T-helper 17 cell (primary cell): ENCODE results near the gene USP7. TPM values are rescaled to one million over a fixed set of nuclear protein-coding genes. Genes with fewer than 3 reads are reported as not detected.
"Not testable (repeated sequence)": the region's sequence is repeated elsewhere in the genome, so short reads cannot be mapped to it uniquely, and the experiment has no call there.

Experiments used
- ATAC-seq: fragments of 150-1000 bp; cut with Tn5 transposase; 2 replicates; pipeline ENCODE4 v1.10.0; 2021; ENCODE audit warnings: mild to moderate bottlenecking, moderate library complexity
- DNase-seq, 3 donors: peaks; one replicate each; pipeline versions ENCODE4 v3.0.0 to v3.0.0-alpha.2; 2020 to 2021
- H3K9me3 ChIP-seq: one replicate; pipeline ENCODE4 v1.7.0; 2013; ENCODE audit warnings: low read length, mild to moderate bottlenecking; ENCODE audit not compliant: control insufficient read depth, poor library complexity, severe bottlenecking
- H3K27ac Mint-ChIP-seq: one replicate; pipeline ENCODE4 v1.8.0; 2022; ENCODE audit warnings: mild to moderate bottlenecking, moderate library complexity, mixed read lengths
- H3K27me3 Mint-ChIP-seq: one replicate; pipeline ENCODE4 v1.8.0; 2022; ENCODE audit warnings: mixed read lengths
- H3K36me3 Mint-ChIP-seq: one replicate; pipeline ENCODE4 v1.8.0; 2022; ENCODE audit warnings: low read depth, mixed read lengths
- H3K4me1 Mint-ChIP-seq: one replicate; pipeline ENCODE4 v1.8.0; 2022; ENCODE audit warnings: mild to moderate bottlenecking, mixed read lengths
- H3K4me3 Mint-ChIP-seq: one replicate; pipeline ENCODE4 v1.8.0; 2022; ENCODE audit warnings: mild to moderate bottlenecking, moderate library complexity, mixed read lengths
- total RNA-seq, 4 donors: library from RNA in 2 of 4; stranded (reverse) in 2 of 4; gene quantifications; one replicate each; pipeline ENCODE4 v1.2.3 and lab custom pipeline; 2022 to 2026

The USP7 gene
- total RNA-seq, 2 donors from 2014 or later, result 259 to 282 TPM

DNA sequence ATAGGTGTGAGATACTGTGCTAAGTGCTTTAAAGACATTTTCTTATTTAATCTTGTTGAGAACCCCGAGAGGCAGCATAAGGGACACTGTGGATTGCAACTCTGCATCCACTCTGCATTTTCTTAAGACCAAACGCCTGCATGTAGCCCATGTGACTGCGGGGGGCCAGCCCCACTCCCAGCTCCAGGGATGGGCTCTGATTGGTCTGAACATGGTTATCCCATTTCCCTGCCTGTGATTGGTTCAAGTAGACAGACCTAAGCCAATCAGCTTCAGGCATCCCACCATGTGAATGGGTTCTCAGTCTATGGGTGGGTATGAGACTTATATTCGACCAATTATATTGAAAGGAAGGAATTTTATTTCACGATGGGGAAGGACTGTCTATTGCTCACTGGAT is 33.2 kb upstream of the USP7 start:
- no peaks in the 10 kb centered on the region for H3K27me3 Mint-ChIP-seq
- H3K27ac Mint-ChIP-seq, result no peak overlapping the region
- no peaks in the 10 kb centered on the region for H3K9me3 ChIP-seq
- H3K4me3 Mint-ChIP-seq, result no peak overlapping the region
- no peaks in the 10 kb centered on the region for H3K4me1 Mint-ChIP-seq
- H3K36me3 Mint-ChIP-seq, result no peaks in the 10 kb centered on the region
- ATAC-seq (no peak), DNase-seq (no peak)

DNA sequence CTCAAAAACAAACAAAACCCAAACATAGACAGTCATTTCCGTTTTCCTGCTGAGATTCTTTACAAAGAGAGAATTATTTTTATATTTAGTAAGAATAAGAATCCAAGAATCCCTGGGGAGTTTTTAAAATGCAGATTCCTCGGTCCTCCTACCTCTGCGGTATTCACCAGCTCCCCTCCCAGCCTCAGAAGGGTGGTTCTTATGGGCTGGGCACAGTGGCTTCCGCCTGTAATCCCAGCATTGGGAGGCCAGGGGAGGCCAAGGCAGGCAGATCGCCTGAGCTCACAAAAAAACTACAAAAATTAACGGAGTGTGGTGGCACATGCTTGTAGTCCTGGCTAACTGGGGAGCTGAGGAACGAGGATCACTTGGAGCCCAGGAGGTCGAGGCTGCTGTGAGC is 26.7 kb upstream of the USP7 start:
- no peak overlapping the region for H3K4me3 Mint-ChIP-seq
- ATAC-seq (no peak), DNase-seq (no peak)
- no peaks in the 10 kb centered on the region for H3K27me3 Mint-ChIP-seq
- no peaks in the 10 kb centered on the region for H3K9me3 ChIP-seq
- H3K36me3 Mint-ChIP-seq, result no peaks in the 10 kb centered on the region
- H3K4me1 Mint-ChIP-seq, result peaks cover 2% of the 10 kb centered on the region
- H3K27ac Mint-ChIP-seq, result no peak overlapping the region

DNA sequence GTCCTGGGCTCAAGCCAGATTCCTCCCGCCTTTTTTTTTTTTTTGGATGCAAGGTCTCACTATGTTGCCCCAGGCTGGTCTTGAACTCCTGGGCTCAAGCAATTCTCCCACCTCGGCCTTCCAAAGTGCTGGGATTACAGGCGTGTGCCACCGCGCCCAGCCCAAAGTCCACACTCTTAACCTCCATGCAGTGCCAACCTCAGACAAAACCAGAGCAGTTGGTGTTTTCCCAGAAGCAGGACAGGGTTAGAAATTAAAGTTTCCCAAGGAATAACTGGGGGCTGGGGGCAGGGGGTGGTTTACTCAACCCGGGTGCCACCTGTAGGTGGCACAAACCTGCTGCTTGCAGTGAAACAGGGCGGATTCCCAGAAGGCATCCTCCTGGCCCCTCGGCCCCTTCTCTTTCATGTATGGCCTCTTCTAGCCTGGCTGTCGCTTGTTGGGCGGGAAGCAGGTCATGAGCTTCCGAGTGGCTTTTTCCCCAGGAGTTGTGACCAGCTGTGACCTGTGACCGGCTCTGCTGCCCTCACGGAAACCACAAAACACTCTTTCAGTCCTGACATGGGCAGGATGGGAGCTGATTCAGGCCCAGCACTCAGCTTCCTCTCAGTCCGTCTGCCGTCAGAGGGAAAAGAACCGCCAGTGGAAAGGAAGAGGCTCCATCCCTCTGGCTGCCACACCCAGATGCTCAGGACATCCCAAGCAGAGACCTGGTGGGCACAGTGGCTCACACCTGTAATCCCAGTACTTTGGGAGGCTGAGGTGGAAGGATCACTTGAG is 25.6 kb upstream of the USP7 start:
- Mint-ChIP-seq H3K27ac (no peak overlapping the region), H3K27me3 (no peaks in the 10 kb centered on the region), H3K4me1 (peaks cover 2% of the 10 kb centered on the region), H3K4me3 (no peak overlapping the region), H3K36me3 (no peaks in the 10 kb centered on the region)
- no peaks in the 10 kb centered on the region for H3K9me3 ChIP-seq
- ATAC-seq (no peak), DNase-seq (no peak)

DNA sequence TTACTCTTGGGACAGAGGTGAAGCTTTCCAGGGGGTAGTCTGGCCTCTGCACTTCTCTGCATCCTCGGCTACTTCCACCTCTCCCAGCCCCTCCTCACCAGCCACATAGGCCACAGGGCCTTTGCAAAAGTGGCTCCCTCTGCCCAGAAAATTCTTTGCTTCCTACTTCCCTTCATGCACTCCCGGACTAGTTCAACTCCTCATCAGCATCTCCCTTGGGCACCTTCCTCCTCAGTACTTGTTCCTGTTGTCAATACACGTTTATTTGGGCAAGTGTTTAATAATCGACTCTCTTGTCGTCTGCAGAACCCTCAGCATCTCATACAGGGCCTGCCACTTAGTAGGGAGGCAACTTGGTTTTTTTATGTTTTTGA is 23.1 kb upstream of the USP7 start:
- DNase-seq (no peak), ATAC-seq (no peak)
- no peaks in the 10 kb centered on the region for H3K36me3 Mint-ChIP-seq
- no peak overlapping the region for H3K4me3 Mint-ChIP-seq
- no peaks in the 10 kb centered on the region for H3K27me3 Mint-ChIP-seq
- no peaks in the 10 kb centered on the region for H3K9me3 ChIP-seq
- no peak overlapping the region for H3K27ac Mint-ChIP-seq
- peaks cover 2% of the 10 kb centered on the region for H3K4me1 Mint-ChIP-seq

DNA sequence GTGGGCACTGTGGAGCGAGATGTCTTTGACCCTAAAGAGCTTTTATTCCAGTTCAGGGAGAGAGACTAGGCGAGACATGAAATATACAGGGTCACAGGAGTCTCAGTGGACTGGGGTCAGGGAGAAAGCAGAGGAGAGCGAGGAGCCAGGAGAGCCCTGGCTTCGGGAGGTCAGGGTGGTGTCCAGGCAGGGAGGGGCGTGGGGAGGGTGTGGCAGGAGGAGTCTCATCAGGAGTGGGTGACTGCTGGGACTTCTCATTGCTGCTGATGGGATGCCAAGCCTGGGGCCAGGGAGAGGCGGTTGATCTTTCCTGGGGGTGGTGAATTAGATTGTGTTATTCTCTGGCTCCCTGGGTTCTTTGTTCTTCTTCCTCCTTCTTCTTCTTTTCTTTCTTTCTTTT is 22.4 kb upstream of the USP7 start:
- no peak for ATAC-seq
- Mint-ChIP-seq H3K27me3 (no peaks in the 10 kb centered on the region), H3K27ac (no peak overlapping the region), H3K4me3 (no peak overlapping the region), H3K36me3 (no peaks in the 10 kb centered on the region), H3K4me1 (peaks cover 2% of the 10 kb centered on the region)
- DNase-seq, result no peak
- no peaks in the 10 kb centered on the region for H3K9me3 ChIP-seq

DNA sequence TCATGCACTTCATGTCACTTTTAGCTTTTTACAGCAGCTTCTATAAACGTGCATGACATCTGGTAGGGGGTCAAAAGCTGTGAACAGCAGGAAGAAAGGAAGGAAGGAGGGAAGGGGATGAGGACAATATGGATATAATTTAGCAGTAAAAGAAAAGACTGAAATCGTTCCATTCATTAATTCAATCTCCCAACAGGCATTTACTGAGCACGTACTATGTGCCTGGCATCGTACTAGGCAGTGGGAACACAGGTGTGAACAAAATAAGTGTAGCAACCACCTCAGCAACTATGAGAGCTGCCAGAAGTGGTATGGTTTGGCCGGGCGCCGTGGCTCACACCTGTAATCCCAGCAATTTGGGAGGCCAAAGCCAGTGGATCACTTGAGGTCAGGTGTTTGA is 19.1 kb upstream of the USP7 start:
- no peaks in the 10 kb centered on the region for H3K36me3 Mint-ChIP-seq
- H3K27ac Mint-ChIP-seq, result no peak overlapping the region
- no peaks in the 10 kb centered on the region for H3K9me3 ChIP-seq
- H3K4me1 Mint-ChIP-seq, result peaks cover 2% of the 10 kb centered on the region
- H3K4me3 Mint-ChIP-seq, result no peak overlapping the region
- no peaks in the 10 kb centered on the region for H3K27me3 Mint-ChIP-seq
- no peak for ATAC-seq
- no peak for DNase-seq

DNA sequence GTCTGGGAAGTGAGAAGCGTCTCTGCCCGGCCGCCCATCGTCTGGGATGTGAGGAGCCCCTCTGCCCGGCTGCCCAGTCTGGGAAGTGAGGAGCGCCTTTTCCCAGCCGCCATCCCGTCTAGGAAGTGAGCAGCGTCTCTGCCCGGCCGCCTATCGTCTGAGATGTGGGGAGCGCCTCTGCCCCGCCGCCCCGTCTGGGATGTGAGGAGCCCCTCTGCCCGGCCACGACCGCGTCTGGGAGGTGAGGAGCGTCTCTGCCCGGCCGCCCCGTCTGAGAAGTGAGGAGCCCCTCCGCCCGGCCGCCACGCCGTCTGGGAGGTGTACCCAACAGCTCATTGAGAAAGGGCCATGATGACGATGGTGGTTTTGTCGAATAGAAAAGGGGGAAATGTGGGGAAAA is 18.2 kb upstream of the USP7 start:
- not testable (repeated sequence) for H3K4me1 Mint-ChIP-seq, H3K9me3 ChIP-seq, ATAC-seq, H3K27me3 Mint-ChIP-seq, H3K4me3 Mint-ChIP-seq, H3K27ac Mint-ChIP-seq, DNase-seq, H3K36me3 Mint-ChIP-seq

DNA sequence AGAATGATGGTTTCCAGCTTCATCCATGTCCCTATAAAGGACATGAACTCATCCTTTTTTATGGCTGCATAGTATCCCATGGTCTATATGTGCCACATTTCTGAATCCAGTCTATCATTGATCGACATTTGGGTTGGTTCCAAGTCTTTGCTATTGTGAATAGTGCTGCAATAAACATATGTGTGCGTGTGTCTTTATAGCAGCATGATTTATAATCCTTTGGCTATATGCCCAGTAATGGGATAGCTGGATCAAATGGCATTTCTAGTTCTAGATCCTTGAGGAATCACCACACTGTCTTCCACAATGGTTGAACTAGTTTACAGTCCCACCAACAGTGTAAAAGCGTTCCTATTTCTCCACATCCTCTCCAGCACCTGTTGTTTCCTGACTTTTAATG is 12.5 kb upstream of the USP7 start:
- not testable (repeated sequence) for H3K4me3 Mint-ChIP-seq, ATAC-seq, H3K36me3 Mint-ChIP-seq, H3K27ac Mint-ChIP-seq, H3K27me3 Mint-ChIP-seq, H3K9me3 ChIP-seq, H3K4me1 Mint-ChIP-seq, DNase-seq

DNA sequence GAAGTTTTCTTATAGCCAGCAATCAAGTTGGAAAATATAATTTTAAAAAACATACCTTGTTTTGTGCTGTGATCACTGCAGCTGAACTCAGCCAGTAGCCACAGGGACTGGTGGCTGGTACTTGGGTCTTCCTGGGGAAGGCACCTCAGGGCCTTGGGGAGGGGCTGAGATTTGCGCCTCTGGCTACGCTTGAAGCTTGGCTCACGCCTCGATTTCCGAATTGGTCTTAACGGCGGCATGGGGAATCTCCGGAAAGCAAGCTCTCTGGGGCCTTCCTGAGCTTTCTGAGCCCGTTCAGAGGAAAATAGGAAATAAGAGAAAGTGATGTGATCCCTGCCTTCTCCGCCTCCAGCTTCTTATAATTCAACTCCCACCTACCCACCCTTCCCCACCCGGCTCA is 11.3 kb upstream of the USP7 start:
- H3K27me3 Mint-ChIP-seq, result peaks cover 9% of the 10 kb centered on the region

DNA sequence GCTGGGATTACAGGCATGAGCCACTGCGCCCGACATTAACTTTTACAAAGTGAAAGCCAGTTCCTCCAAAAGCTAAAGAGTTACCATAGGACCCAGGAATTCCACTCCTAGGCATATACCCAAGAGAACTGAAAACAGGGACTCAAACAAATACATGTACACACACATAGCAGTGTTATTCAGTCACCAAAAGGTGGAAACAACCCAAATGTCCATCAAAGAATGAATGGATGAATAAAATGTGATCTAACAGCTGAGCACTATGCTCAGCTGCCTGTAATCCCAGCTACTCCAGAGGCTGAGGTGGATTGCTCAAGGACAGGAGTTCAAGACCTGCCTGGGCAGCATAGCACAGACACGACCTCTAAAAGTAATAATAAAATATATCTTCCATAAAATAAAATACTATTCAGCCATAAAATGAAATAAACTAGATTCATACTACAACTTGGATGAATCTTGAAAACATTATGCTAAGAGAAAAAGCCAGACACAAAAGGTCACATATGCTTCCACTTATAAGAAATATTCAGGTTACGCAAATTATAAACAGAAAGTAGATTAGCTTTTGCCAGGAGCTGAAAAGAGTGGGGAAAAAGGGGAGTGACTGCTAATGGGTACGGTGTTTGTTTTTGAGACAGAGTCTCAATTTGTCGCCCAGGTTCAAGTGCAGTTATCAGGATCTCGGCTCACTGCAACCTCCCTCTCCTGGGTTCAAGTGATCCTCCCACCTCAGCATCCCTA is 9.3 kb upstream of the USP7 start:
- DNase-seq, result no peak
- no peak for ATAC-seq
- Mint-ChIP-seq H3K27ac (no peak overlapping the region), H3K4me3 (no peak overlapping the region), H3K4me1 (no peaks in the 10 kb centered on the region), H3K36me3 (no peaks in the 10 kb centered on the region), H3K27me3 (peaks cover 9% of the 10 kb centered on the region)
- no peaks in the 10 kb centered on the region for H3K9me3 ChIP-seq

More for the DNA sequence above, 11.3 kb upstream of the USP7 start:
- Mint-ChIP-seq H3K36me3 (no peaks in the 10 kb centered on the region), H3K4me3 (no peak overlapping the region), H3K4me1 (no peaks in the 10 kb centered on the region), H3K27ac (no peak overlapping the region)
- no peak for DNase-seq
- ATAC-seq, result no peak
- H3K9me3 ChIP-seq, result no peaks in the 10 kb centered on the region

DNA sequence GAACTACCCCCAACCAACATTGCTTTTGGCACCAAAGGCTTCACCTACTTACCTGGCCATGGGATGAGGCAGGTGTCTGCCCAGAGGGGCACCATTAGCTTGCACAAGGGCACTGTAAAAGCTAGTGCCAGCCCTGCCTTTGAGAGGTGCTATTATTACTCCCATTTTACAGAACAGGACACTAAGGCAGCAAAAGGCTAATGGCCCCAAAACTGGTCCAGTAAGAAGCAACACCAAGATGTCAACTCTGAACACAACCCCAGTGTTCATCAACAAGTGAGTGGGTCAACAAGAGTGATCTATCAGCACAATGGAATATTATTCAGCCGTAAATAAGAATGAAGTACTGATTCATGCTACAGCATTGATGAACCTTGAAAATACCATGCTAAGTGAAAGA is 7.7 kb upstream of the USP7 start:
- ATAC-seq (no peak), DNase-seq (no peak)
- H3K9me3 ChIP-seq, result no peaks in the 10 kb centered on the region
- Mint-ChIP-seq H3K4me1 (no peaks in the 10 kb centered on the region), H3K4me3 (no peak overlapping the region), H3K27ac (no peak overlapping the region), H3K36me3 (no peaks in the 10 kb centered on the region), H3K27me3 (peaks cover 9% of the 10 kb centered on the region)

DNA sequence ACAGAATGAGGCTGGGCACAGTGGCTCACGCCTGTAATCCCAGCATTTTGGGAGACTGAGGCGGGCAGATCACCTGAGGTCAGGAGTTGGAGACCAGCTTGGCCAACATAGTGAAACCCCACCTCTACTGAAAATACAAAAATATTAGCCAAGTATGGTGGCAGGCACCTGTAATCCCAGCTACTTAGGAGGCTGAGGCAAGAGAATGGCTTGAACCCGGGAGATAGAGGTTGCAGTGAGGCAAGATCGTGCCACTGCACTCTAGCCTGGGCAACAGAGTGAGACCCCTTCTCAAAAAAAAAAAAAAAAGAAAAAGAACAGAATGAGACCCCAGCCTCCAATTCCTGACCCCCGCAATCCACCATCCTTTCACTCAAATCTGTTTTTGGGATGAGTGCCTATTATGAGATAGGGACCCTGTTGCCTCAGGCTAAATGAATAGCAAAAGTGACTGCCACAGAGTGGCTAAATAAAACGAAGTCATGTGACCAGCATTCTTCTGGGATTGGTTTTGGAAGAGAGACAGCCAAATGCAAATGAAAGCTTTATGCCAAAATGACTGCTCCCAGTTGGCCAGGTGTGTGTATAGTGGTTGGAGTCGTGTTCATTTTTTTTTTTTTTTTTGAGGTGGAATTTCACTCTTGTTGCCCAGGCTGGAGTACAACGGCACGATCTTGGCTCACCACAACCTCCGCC is 5.6 kb upstream of the USP7 start:
- not testable (repeated sequence) for H3K27me3 Mint-ChIP-seq, ATAC-seq, H3K27ac Mint-ChIP-seq, DNase-seq, H3K9me3 ChIP-seq, H3K4me3 Mint-ChIP-seq, H3K36me3 Mint-ChIP-seq, H3K4me1 Mint-ChIP-seq

DNA sequence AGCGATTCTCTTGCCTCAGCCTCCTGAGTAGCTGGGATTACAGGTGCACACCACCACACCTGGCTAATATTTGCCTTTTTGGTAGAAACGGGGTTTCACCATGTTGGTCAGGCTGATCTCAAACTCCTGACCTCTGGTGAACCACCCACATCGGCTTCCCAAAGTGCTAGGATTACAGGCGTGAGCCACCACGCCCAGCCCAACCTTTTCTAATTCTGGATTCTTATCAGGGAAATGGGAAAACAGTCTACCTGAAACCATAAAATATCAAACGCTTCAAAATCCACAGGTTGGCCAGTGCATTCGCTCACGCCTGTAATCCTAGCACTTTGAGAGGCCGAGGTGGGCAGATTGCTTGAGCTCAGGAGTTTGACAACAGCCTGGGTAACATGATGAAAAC is 4.3 kb upstream of the USP7 start:
- not testable (repeated sequence) for ATAC-seq, H3K27ac Mint-ChIP-seq, H3K9me3 ChIP-seq, DNase-seq, H3K36me3 Mint-ChIP-seq, H3K4me3 Mint-ChIP-seq, H3K27me3 Mint-ChIP-seq, H3K4me1 Mint-ChIP-seq
